Measurements from ENCODE around the gene LPAR1. TPM values are rescaled to one million over a fixed set of nuclear protein-coding genes. Genes with fewer than 3 reads are reported as not detected.

The LPAR1 gene
- total and polyA plus RNA-seq, 9 of the 15 experiments (the other 6 are each of a cell fraction or from before 2014, with no cell fraction given), result 0.13 TPM; not detected in 8

DNA sequence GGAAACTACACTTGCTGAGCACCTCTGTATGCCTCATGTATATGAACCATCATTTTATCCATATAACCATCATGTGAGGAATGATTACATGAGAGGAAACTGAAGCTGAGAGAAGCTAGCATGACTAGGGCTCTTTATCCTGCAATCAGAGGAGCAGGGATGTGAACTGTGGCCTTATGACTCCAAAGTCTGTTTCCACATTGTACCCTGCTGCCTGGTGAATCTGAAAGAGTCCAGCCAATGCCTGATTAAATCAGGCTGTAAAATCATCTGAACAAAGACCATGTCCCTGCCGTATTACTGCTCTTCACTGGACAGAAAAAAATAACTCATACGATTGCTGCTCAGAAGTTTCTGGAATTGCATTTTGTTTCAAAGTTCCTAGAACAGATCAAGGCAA, 67.0 kb downstream of the LPAR1 start (continued):
- TF ChIP-seq SRF (CRISPR knock-in tag; IDR thresholded peaks at IDR 0.05), result no peak
- no peak for TF ChIP-seq EZH2 (IDR thresholded peaks at IDR 0.05; ENCODE audit: borderline replicate concordance, low read depth, low read length)
- no peak for TF ChIP-seq BCOR (IDR thresholded peaks at IDR 0.05)
- no peak for TF ChIP-seq KLF1 (tag; IDR thresholded peaks at IDR 0.05)
- TF ChIP-seq PYGO2 (tag; IDR thresholded peaks at IDR 0.05), result no peak
- TF ChIP-seq ZNF780A (CRISPR knock-in tag; IDR thresholded peaks at IDR 0.05), result no peak
- TF ChIP-seq SP2 (IDR thresholded peaks at IDR 0.05; ENCODE audit: extremely low read depth, low read depth, low read length, poor library complexity, severe bottlenecking), result no peak
- TF ChIP-seq MTA3 (IDR thresholded peaks at IDR 0.05; ENCODE audit: borderline replicate concordance), result no peak
- TF ChIP-seq, protein P1, sequence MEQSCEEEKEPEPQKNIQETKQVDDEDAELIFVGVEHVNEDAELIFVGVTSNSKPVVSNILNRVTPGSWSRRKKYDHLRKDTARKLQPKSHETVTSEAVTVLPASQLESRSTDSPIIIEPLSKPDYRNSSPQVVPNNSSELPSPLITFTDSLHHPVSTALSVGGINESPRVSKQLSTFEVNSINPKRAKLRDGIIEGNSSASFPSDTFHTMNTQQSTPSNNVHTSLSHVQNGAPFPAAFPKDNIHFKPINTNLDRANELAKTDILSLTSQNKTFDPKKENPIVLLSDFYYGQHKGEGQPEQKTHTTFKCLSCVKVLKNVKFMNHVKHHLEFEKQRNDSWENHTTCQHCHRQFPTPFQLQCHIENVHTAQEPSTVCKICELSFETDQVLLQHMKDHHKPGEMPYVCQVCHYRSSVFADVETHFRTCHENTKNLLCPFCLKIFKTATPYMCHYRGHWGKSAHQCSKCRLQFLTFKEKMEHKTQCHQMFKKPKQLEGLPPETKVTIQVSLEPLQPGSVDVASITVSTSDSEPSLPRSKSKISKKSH (CRISPR knock-in tag; IDR thresholded peaks at IDR 0.05), result no peak
- no peak for TF ChIP-seq E2F4 (CRISPR knock-in tag; IDR thresholded peaks at IDR 0.05; ENCODE audit: low read depth)
- no peak for TF ChIP-seq ZNF316 (IDR thresholded peaks at IDR 0.05)
- TF ChIP-seq ESRRB (CRISPR knock-in tag; IDR thresholded peaks at IDR 0.05; ENCODE audit: borderline replicate concordance), result no peak
- no peak for TF ChIP-seq CREBBP (IDR thresholded peaks at IDR 0.05; ENCODE audit: low read depth, low read length)

Data from K562 (cell line).